Panc1 (cell line): Measurements from ENCODE around the gene SSUH2. TPM values are rescaled to one million over a fixed set of nuclear protein-coding genes. Genes with fewer than 3 reads are reported as not detected.

Experiments used
- ATAC-seq: fragments of 200-7000 bp; cut with Tn5 transposase; 2 replicates; pipeline ENCODE4 v1.9.1; 2020; ENCODE audit warnings: mild to moderate bottlenecking, moderate library complexity
- BruUV-seq: library from RNA; stranded (reverse); fragments of 400-500 nt; replicated peaks from 2 replicates; lab custom pipeline; 2021; lab: Mats Ljungman, UMichigan
- CTCF ChIA-PET: fragments of 300-600 bp; sonication (Branson Sonifier 250); formaldehyde crosslinking; loops from one replicate; lab custom pipeline; 2022; ENCODE audit warnings: antibody characterized with exemption; lab: Charles Lee
- POLR2A ChIA-PET: fragments of 300-600 bp; sonication (Branson Sonifier 250); formaldehyde crosslinking; loops from one replicate; lab custom pipeline; 2022; ENCODE audit warnings: antibody characterized with exemption; lab: Charles Lee
- DNase-seq: peaks from one replicate; pipeline ENCODE4 v3.0.0-alpha.2; 2010; ENCODE audit warnings: low read depth, low spot score
- H3K27ac ChIP-seq: 2 replicates; pipeline ENCODE4 v1.5.1; 2011; ENCODE audit warnings: mild to moderate bottlenecking, low read length, inconsistent platforms
- H3K27me3 ChIP-seq: fragments of 200-500 bp; sonication (Bioruptor generic); 2 replicates; pipeline ENCODE4 v1.6.0; 2014; ENCODE audit warnings: low read length, inconsistent platforms; ENCODE audit not compliant: control insufficient read depth, insufficient read depth
- H3K36me3 ChIP-seq: fragments of 200-500 bp; sonication (Bioruptor generic); 2 replicates; pipeline ENCODE4 v1.5.1; 2014; ENCODE audit warnings: inconsistent platforms, mild to moderate bottlenecking, low read length, moderate library complexity; ENCODE audit not compliant: control insufficient read depth, insufficient read depth
- H3K4me1 ChIP-seq: 2 replicates; pipeline ENCODE4 v1.5.1; 2011; ENCODE audit warnings: inconsistent platforms, mild to moderate bottlenecking, low read length, moderate library complexity; ENCODE audit not compliant: control insufficient read depth, insufficient read depth
- H3K4me3 ChIP-seq, 2 experiments: 2 replicates each; pipeline ENCODE4 v1.5.1; 2011 to 2012; ENCODE audit warnings: low read depth in 2 of 2, low read length in 2 of 2, mild to moderate bottlenecking in 2 of 2, inconsistent platforms in 1 of 2, moderate library complexity in 1 of 2
- H3K9me3 ChIP-seq: fragments of 200-500 bp; sonication (Bioruptor generic); 2 replicates; pipeline ENCODE4 v1.5.1; 2014; ENCODE audit warnings: low read depth, mild to moderate bottlenecking, inconsistent platforms, low read length, moderate library complexity; ENCODE audit not compliant: control insufficient read depth, insufficient read depth
- CTCF ChIP-seq: fragments of 450-650 bp; IDR thresholded peaks from 2 replicates; pipeline ENCODE4 v1.5.1; 2017; ENCODE audit warnings: mild to moderate bottlenecking
- POLR2AphosphoS5 ChIP-seq: IDR thresholded peaks from 2 replicates; pipeline ENCODE4 v1.6.1; 2012; ENCODE audit warnings: mild to moderate bottlenecking, low read depth, low read length, moderate library complexity
- REST ChIP-seq, 2 experiments: IDR thresholded peaks; 2 replicates each; pipeline ENCODE4 v1.6.1; 2011 to 2012; ENCODE audit warnings: low read depth in 2 of 2, control low read depth in 1 of 2, low read length in 1 of 2, mild to moderate bottlenecking in 1 of 2, moderate library complexity in 1 of 2; ENCODE audit not compliant: insufficient read depth in 1 of 2
- SIN3A ChIP-seq: IDR thresholded peaks from 2 replicates; pipeline ENCODE4 v1.6.1; 2012; ENCODE audit warnings: low read depth, mild to moderate bottlenecking, low read length, moderate library complexity, borderline replicate concordance; ENCODE audit not compliant: insufficient read depth
- TCF7L2 ChIP-seq: IDR thresholded peaks from 2 replicates; pipeline ENCODE4 v1.6.1; 2011; ENCODE audit warnings: mild to moderate bottlenecking, low read depth, low read length, inconsistent platforms
- in situ Hi-C: cut with HindIII; loops from 2 replicates; pipeline ENCODE4 v1.10.0; 2016; ENCODE audit warnings: low sequenced_read_pairs, low pct_unique_long_range_greater_than_20kb
- intact Hi-C: fragments of 100-400 bp; cut with micrococcal nuclease; formaldehyde crosslinking; loops from one replicate; pipeline ENCODE4 v1.10.0; 2022; ENCODE audit not compliant: unreplicated experiment
- total RNA-seq: library from RNA; stranded (reverse); gene quantifications from one replicate; pipeline ENCODE4 v1.2.1, GENCODE V29; 2021; ENCODE audit not compliant: unreplicated experiment

Gene SSUH2
- total RNA-seq, 1 experiment from 2014 or later: not detected

GRCh38 chr3:8632402-8633237 lies 12.0 kb downstream of the SSUH2 start:
- Histone ChIP-seq H3K9me3 (no peaks in the 10 kb centered on the region), H3K4me1 (peaks cover 7% of the 10 kb centered on the region; the same call in 1 of the 2 replicates), H3K4me3 (no peak overlapping the region), H3K27me3 (no peaks in the 10 kb centered on the region), H3K27ac (no peak overlapping the region), H3K36me3 (no peaks in the 10 kb centered on the region)
- no TSS peak for BruUV-seq
- ChIA-PET POLR2A (no interaction called here), CTCF (interaction anchor here (0.6 kb wide), 1 partner anchor 132 kb away, joined by 3 read pairs; no protein-coding TSS in a partner anchor)
- DNase-seq: no peak
- intact Hi-C loops (no loop called here), in situ Hi-C loops (no loop called here)
- peak; percentile 27; the same call in 1 of the 2 replicates for ATAC-seq
- no peak for TF ChIP-seq TCF7L2
- TF ChIP-seq SIN3A: no peak
- no peak for TF ChIP-seq REST (IDR thresholded peaks at IDR 0.05; ENCODE audit: insufficient read depth in 1 of 2, low read depth in 2 of 2, low read length in 1 of 2)
- no peak for TF ChIP-seq POLR2AphosphoS5
- TF ChIP-seq CTCF: no peak

- no TSS peak for BruUV-seq
- no peak overlapping the region for H3K27ac ChIP-seq
- in situ Hi-C loops (no loop called here), intact Hi-C loops (no loop called here)
- no peaks in the 10 kb centered on the region for H3K27me3 ChIP-seq
- POLR2A ChIA-PET: no interaction called here
- no peak overlapping the region for H3K4me3 ChIP-seq
- no peaks in the 10 kb centered on the region for H3K36me3 ChIP-seq
- ATAC-seq (no peak), DNase-seq (no peak)
- TF ChIP-seq TCF7L2: no peak
- TF ChIP-seq SIN3A: no peak
- no peak for TF ChIP-seq POLR2AphosphoS5
- TF ChIP-seq CTCF: no peak
- TF ChIP-seq REST (IDR thresholded peaks at IDR 0.05; ENCODE audit: insufficient read depth in 1 of 2, low read depth in 2 of 2, low read length in 1 of 2): no peak
- H3K9me3 ChIP-seq: no peaks in the 10 kb centered on the region
- H3K4me1 ChIP-seq: peaks cover 7% of the 10 kb centered on the region; the same call in 1 of the 2 replicates
- CTCF ChIA-PET: no interaction called here
Observed at GRCh38 chr3:8631661-8632060, 12.9 kb downstream of the SSUH2 start.
